ENCODE results near the gene IL22. TPM values are rescaled to one million over a fixed set of nuclear protein-coding genes. Genes with fewer than 3 reads are reported as not detected.

The IL22 gene
- total and polyA plus RNA-seq, 2 of the 8 experiments (the other 6 are each of a cell fraction or from before 2014, with no cell fraction given): not detected

- no peaks in the 10 kb centered on the region for H3K23me2 ChIP-seq (ENCODE audit: low read depth, low read length)
- no peak overlapping the region for H3K4me2 ChIP-seq (ENCODE audit: insufficient read depth in 1 of 2, low read depth in 2 of 2, low read length in 2 of 2)
- DNase-seq (ENCODE audit: low read depth in 1 of 2, low spot score in 2 of 2) (no peak), FAIRE-seq (no peak)
- H2BK15ac ChIP-seq (ENCODE audit: low read length): no peak overlapping the region
- H3K4me3 ChIP-seq (ENCODE audit: extremely low read depth in 1 of 4, insufficient read depth in 2 of 4, low read depth in 3 of 4, low read length in 4 of 4): no peak overlapping the region
- H2BK120ac ChIP-seq (replicated peaks; ENCODE audit: low read depth, low read length): no peak overlapping the region
- no peaks in the 10 kb centered on the region for H3K79me2 ChIP-seq (ENCODE audit: control insufficient read depth in 1 of 2, insufficient read depth in 2 of 2, low read length in 2 of 2)
- H4K8ac ChIP-seq (ENCODE audit: extremely low read depth, insufficient read depth, low read length): no peak overlapping the region
- H2AK5ac ChIP-seq (ENCODE audit: low read depth, low read length): no peak overlapping the region
- H3K56ac ChIP-seq (replicated peaks; ENCODE audit: insufficient read length, low read depth, low read length): no peak overlapping the region
- H3K4ac ChIP-seq (replicated peaks; ENCODE audit: insufficient read length, low read depth, low read length): no peak overlapping the region
- H3K14ac ChIP-seq (ENCODE audit: insufficient read length): no peak overlapping the region
- H3K27ac ChIP-seq (ENCODE audit: low read depth, low read length): no peak overlapping the region
- no peak overlapping the region for H3K23ac ChIP-seq (ENCODE audit: insufficient read length)
- ChIA-PET POLR2A (ENCODE audit: partially characterized antibody) (no interaction called here), CTCF (ENCODE audit: partially characterized antibody) (interaction anchor here (1.2 kb wide), 1 partner anchor 205 kb away, joined by 3 read pairs; no protein-coding TSS in a partner anchor)
- H3K9me3 ChIP-seq (ENCODE audit: insufficient read depth in 2 of 2, low read depth in 1 of 2, low read length in 1 of 2): peaks cover 0 to 11% of the 10 kb centered on the region in 2 experiments; a peak in 2 of 4 replicates
- H4K5ac ChIP-seq (ENCODE audit: insufficient read length, low read depth, low read length): no peak overlapping the region
- H3K18ac ChIP-seq (ENCODE audit: extremely low read depth, low read length): no peak overlapping the region
- H3K79me1 ChIP-seq (ENCODE audit: low read depth, low read length): no peaks in the 10 kb centered on the region
- H3K9ac ChIP-seq (replicated peaks in 1 of 4; ENCODE audit: extremely low read depth in 1 of 4, low read depth in 3 of 4, low read length in 3 of 4): no peak overlapping the region
- H3K36me3 ChIP-seq (ENCODE audit: control insufficient read depth in 2 of 4, insufficient read depth in 4 of 4, low read length in 3 of 4): no peaks in the 10 kb centered on the region
- no peak overlapping the region for H4K91ac ChIP-seq (replicated peaks; ENCODE audit: insufficient read length, low read length)
- no peaks in the 10 kb centered on the region for H4K20me1 ChIP-seq (replicated peaks in 1 of 2; ENCODE audit: control insufficient read depth in 1 of 2, insufficient read depth in 2 of 2, low read length in 2 of 2)
- H3K4me1 ChIP-seq (replicated peaks in 1 of 4; ENCODE audit: control insufficient read depth in 3 of 4, insufficient read depth in 4 of 4, low read length in 3 of 4): 0 out of 7 replicates have a peak, but pooled peaks cover 0 to 2% (median 0%) of the 10 kb centered on the region in 4 experiments
- H2BK5ac ChIP-seq (ENCODE audit: low read depth, low read length): no peak overlapping the region
- H2BK12ac ChIP-seq (ENCODE audit: low read depth, low read length): no peak overlapping the region
- H2BK20ac ChIP-seq (ENCODE audit: low read length): no peak overlapping the region
- no peaks in the 10 kb centered on the region for H3K27me3 ChIP-seq (replicated peaks in 1 of 4; ENCODE audit: control insufficient read depth in 3 of 4, extremely low read depth in 1 of 4, insufficient read depth in 3 of 4, low read length in 3 of 4)
- H2AFZ ChIP-seq (ENCODE audit: low read length): no peak overlapping the region
- TF ChIP-seq SP1 (IDR thresholded peaks at IDR 0.05; ENCODE audit: low read depth, low read length) (no peak), SIRT6 (IDR thresholded peaks at IDR 0.05; ENCODE audit: low read length) (no peak), EP300 (IDR thresholded peaks at IDR 0.05; ENCODE audit: borderline replicate concordance in 1 of 2, low read depth in 2 of 2, low read length in 2 of 2) (no peak), RBBP5 (IDR thresholded peaks at IDR 0.05; ENCODE audit: borderline replicate concordance, low read depth, low read length) (no peak), CEBPB (IDR thresholded peaks at IDR 0.05; ENCODE audit: low read depth, low read length) (no peak), CHD1 (IDR thresholded peaks at IDR 0.05; ENCODE audit: low read depth, low read length) (no peak), CHD2 (IDR thresholded peaks at IDR 0.05; ENCODE audit: low read length) (no peak), GTF2F1 (IDR thresholded peaks at IDR 0.05; ENCODE audit: borderline replicate concordance, low read depth, low read length) (no peak), SIX5 (IDR thresholded peaks at IDR 0.05; ENCODE audit: low read depth, low read length) (no peak), KDM5A (IDR thresholded peaks at IDR 0.05; ENCODE audit: low read length) (no peak), USF2 (IDR thresholded peaks at IDR 0.05; ENCODE audit: low read length) (no peak), POLR2AphosphoS5 (IDR thresholded peaks at IDR 0.05; ENCODE audit: low read depth, low read length) (no peak), RAD21 (IDR thresholded peaks at IDR 0.05 in 1 of 2, conservative IDR thresholded peaks at IDR 0.05 in 1 of 2; ENCODE audit: low read depth in 2 of 2, low read length in 2 of 2) (no peak), SAP30 (IDR thresholded peaks at IDR 0.05; ENCODE audit: insufficient read depth, insufficient replicate concordance, low read length) (no peak)
These were observed 10.6 kb downstream of the IL22 start for GRCh38 chr12:68242777-68243176.
